OCI-LY1 (cell line): ENCODE results near the gene SYNE2.

Experiments used
- H2AFZ ChIP-seq: fragments of 200-600 bp; sonication (generic), shearing (Covaris generic); 2 replicates; pipeline ENCODE4 v1.6.0; 2014; ENCODE audit warnings: antibody characterized with exemption, mild to moderate bottlenecking, low read length
- H3F3A ChIP-seq: fragments of 200-600 bp; sonication (generic), shearing (Covaris generic); 2 replicates; pipeline ENCODE4 v1.6.0; 2014; ENCODE audit warnings: mild to moderate bottlenecking, antibody characterized with exemption, low read length, moderate library complexity; ENCODE audit not compliant: insufficient read depth
- H3K27ac ChIP-seq: fragments of 200-600 bp; sonication (generic); 2 replicates; pipeline ENCODE4 v1.5.1; 2014; ENCODE audit warnings: low read length, mixed run types, mild to moderate bottlenecking, low read depth; ENCODE audit not compliant: poor library complexity, severe bottlenecking
- H3K27me3 ChIP-seq: fragments of 200-600 bp; sonication (generic); 2 replicates; pipeline ENCODE4 v1.6.0; 2014; ENCODE audit warnings: antibody characterized with exemption, mild to moderate bottlenecking, low read length, moderate library complexity; ENCODE audit not compliant: insufficient read depth
- H3K36me3 ChIP-seq: fragments of 200-600 bp; sonication (generic); 2 replicates; pipeline ENCODE4 v1.6.1; 2014; ENCODE audit warnings: mild to moderate bottlenecking, antibody characterized with exemption, low read length, moderate library complexity, mixed read lengths; ENCODE audit not compliant: insufficient read depth
- H3K4me1 ChIP-seq: fragments of 200-600 bp; sonication (generic); 2 replicates; pipeline ENCODE4 v1.5.1; 2014; ENCODE audit warnings: mild to moderate bottlenecking, low read length, moderate library complexity; ENCODE audit not compliant: insufficient read depth, severe bottlenecking
- H3K4me2 ChIP-seq: fragments of 200-600 bp; sonication (generic), shearing (Covaris generic); 2 replicates; pipeline ENCODE4 v1.6.1; 2014; ENCODE audit warnings: low read length
- H3K4me3 ChIP-seq: fragments of 200-600 bp; sonication (generic); 2 replicates; pipeline ENCODE4 v1.5.1; 2014; ENCODE audit warnings: low read length, low read depth, mild to moderate bottlenecking, mixed read lengths; ENCODE audit not compliant: poor library complexity, severe bottlenecking
- H3K79me2 ChIP-seq: fragments of 200-600 bp; shearing (Covaris generic); 2 replicates; pipeline ENCODE4 v1.6.1; 2016; ENCODE audit warnings: mixed run types, low read length, mixed read lengths; ENCODE audit not compliant: insufficient read depth
- H3K9ac ChIP-seq: fragments of 200-600 bp; sonication (generic), shearing (Covaris generic); 2 replicates; pipeline ENCODE4 v1.6.1; 2014; ENCODE audit warnings: mild to moderate bottlenecking, low read length, mixed read lengths
- H3K9me2 ChIP-seq: fragments of 200-600 bp; sonication (generic), shearing (Covaris generic); 2 replicates; pipeline ENCODE4 v1.6.1; 2014; ENCODE audit warnings: low read depth, mild to moderate bottlenecking, low read length, mixed read lengths
- H3K9me3 ChIP-seq: fragments of 200-600 bp; shearing (Covaris generic); 2 replicates; pipeline ENCODE4 v1.6.1; 2014; ENCODE audit warnings: low read length, mixed read lengths
- H4K20me1 ChIP-seq: fragments of 200-600 bp; sonication (generic), shearing (Covaris generic); 2 replicates; pipeline ENCODE4 v1.6.0; 2016; ENCODE audit warnings: mild to moderate bottlenecking, low read length; ENCODE audit not compliant: insufficient read depth
- EZH2 ChIP-seq: fragments of 200-600 bp; sonication (generic), shearing (Covaris generic); IDR thresholded peaks from 2 replicates; pipeline ENCODE4 v1.8.0; 2017; ENCODE audit warnings: borderline replicate concordance, mixed run types, mild to moderate bottlenecking, antibody characterized with exemption, low read length, moderate library complexity, mixed read lengths
- TF ChIP-seq, protein P1 (sequence below): fragments of 200-600 bp; sonication (generic), shearing (Covaris generic); IDR thresholded peaks from 2 replicates; pipeline ENCODE4 v1.5.1; 2017; ENCODE audit warnings: mild to moderate bottlenecking, antibody characterized with exemption, low read length, moderate library complexity, mixed read lengths

SYNE2 gene

GRCh38 chr14:63833728-63834127 lies 19.1 kb upstream of the SYNE2 start:
- no peak overlapping the region for H3K4me3 ChIP-seq
- no peak overlapping the region for H3K4me2 ChIP-seq
- H3K9me3 ChIP-seq, result no peaks in the 10 kb centered on the region
- H4K20me1 ChIP-seq, result no peaks in the 10 kb centered on the region
- H3K27me3 ChIP-seq, result no peaks in the 10 kb centered on the region
- no peaks in the 10 kb centered on the region for H3K36me3 ChIP-seq
- H2AFZ ChIP-seq, result no peak overlapping the region
- no peaks in the 10 kb centered on the region for H3K9me2 ChIP-seq
- H3K79me2 ChIP-seq, result no peaks in the 10 kb centered on the region
- H3K27ac ChIP-seq, result no peak overlapping the region
- no peaks in the 10 kb centered on the region for H3F3A ChIP-seq
- no peak overlapping the region for H3K9ac ChIP-seq
- TF ChIP-seq, protein P1, sequence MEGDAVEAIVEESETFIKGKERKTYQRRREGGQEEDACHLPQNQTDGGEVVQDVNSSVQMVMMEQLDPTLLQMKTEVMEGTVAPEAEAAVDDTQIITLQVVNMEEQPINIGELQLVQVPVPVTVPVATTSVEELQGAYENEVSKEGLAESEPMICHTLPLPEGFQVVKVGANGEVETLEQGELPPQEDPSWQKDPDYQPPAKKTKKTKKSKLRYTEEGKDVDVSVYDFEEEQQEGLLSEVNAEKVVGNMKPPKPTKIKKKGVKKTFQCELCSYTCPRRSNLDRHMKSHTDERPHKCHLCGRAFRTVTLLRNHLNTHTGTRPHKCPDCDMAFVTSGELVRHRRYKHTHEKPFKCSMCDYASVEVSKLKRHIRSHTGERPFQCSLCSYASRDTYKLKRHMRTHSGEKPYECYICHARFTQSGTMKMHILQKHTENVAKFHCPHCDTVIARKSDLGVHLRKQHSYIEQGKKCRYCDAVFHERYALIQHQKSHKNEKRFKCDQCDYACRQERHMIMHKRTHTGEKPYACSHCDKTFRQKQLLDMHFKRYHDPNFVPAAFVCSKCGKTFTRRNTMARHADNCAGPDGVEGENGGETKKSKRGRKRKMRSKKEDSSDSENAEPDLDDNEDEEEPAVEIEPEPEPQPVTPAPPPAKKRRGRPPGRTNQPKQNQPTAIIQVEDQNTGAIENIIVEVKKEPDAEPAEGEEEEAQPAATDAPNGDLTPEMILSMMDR, result peak; percentile 34; the same call in 1 of the 2 replicates
- TF ChIP-seq EZH2, result no peak
- H3K4me1 ChIP-seq, result no peaks in the 10 kb centered on the region

- H3K36me3 ChIP-seq, result no peaks in the 10 kb centered on the region; the same call in 1 of the 2 replicates
- H3K27ac ChIP-seq, result no peak overlapping the region
- H3K4me3 ChIP-seq, result no peak overlapping the region
- no peaks in the 10 kb centered on the region for H3K9me2 ChIP-seq
- H4K20me1 ChIP-seq, result no peaks in the 10 kb centered on the region
- no peaks in the 10 kb centered on the region for H3K4me1 ChIP-seq
- H3K9ac ChIP-seq, result no peak overlapping the region
- no peak overlapping the region for H3K4me2 ChIP-seq
- no peaks in the 10 kb centered on the region for H3K27me3 ChIP-seq
- no peaks in the 10 kb centered on the region for H3F3A ChIP-seq
- no peaks in the 10 kb centered on the region for H3K79me2 ChIP-seq
- TF ChIP-seq, protein P1, result peak; percentile 38; the same call in 1 of the 2 replicates
- no peak for TF ChIP-seq EZH2
- H2AFZ ChIP-seq, result no peak overlapping the region
- H3K9me3 ChIP-seq, result peaks cover 5% of the 10 kb centered on the region; the same call in 1 of the 2 replicates
These were observed 11.8 kb upstream of the SYNE2 start for GRCh38 chr14:63840981-63841380.

DNA sequence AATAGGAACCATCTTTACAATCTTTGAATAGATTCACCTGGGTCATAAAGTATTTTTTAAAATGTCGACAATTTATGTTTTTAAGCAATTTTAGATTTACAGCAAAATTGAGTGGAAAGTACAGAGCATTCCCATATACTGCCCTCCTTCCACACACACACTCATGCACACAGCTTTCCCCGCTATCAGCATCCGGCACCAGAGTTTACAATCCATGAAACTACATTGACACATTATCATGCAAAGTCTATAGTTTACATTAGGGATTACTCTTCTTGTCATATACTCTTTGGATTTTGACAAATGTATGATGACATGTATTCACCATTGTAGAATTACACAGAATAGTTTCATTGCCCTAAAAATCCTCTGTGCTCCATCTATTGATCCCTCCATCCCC lies 9.0 kb upstream of the SYNE2 start:
- no peak overlapping the region for H3K9ac ChIP-seq
- no peaks in the 10 kb centered on the region for H3K27me3 ChIP-seq
- no peaks in the 10 kb centered on the region for H3F3A ChIP-seq
- H3K9me3 ChIP-seq, result peaks cover 5% of the 10 kb centered on the region; the same call in 1 of the 2 replicates
- no peak overlapping the region for H3K4me2 ChIP-seq
- H3K4me3 ChIP-seq, result no peak overlapping the region
- no peaks in the 10 kb centered on the region for H3K79me2 ChIP-seq
- no peaks in the 10 kb centered on the region; the same call in 1 of the 2 replicates for H3K36me3 ChIP-seq
- TF ChIP-seq, protein P1, result no peak
- no peak for TF ChIP-seq EZH2
- no peaks in the 10 kb centered on the region for H3K4me1 ChIP-seq
- H3K27ac ChIP-seq, result no peak overlapping the region
- no peaks in the 10 kb centered on the region for H3K9me2 ChIP-seq
- H2AFZ ChIP-seq, result no peak overlapping the region
- no peaks in the 10 kb centered on the region for H4K20me1 ChIP-seq
